BE2C (cell line): ENCODE measurements around the gene HOMER2.
A peak's percentile ranks its signal among the peaks of the same experiment; 100 is the strongest.

ENCODE experiments used
- DNase-seq: peaks from one replicate; pipeline ENCODE4 v3.0.0-alpha.2; 2020
- H3K27me3 ChIP-seq: fragments of 250-450 bp; sonication (Bioruptor Pico); 2 replicates; pipeline ENCODE4 v1.5.1; 2020; ENCODE audit warnings: mild to moderate bottlenecking
- H3K36me3 ChIP-seq: fragments of 250-450 bp; sonication (Bioruptor Pico); 2 replicates; pipeline ENCODE4 v1.5.1; 2020; ENCODE audit warnings: mild to moderate bottlenecking
- H3K4me1 ChIP-seq: fragments of 250-450 bp; sonication (Bioruptor Pico); 2 replicates; pipeline ENCODE4 v1.5.1; 2020
- H3K4me3 ChIP-seq: 2 replicates; pipeline ENCODE4 v1.5.1; 2011; ENCODE audit warnings: low read depth, low read length
- H3K9me3 ChIP-seq: fragments of 250-450 bp; sonication (Bioruptor Pico); 2 replicates; pipeline ENCODE4 v1.5.1; 2020
- CTCF ChIP-seq: IDR thresholded peaks from 2 replicates; pipeline ENCODE4 v1.5.1; 2012; ENCODE audit warnings: mild to moderate bottlenecking, low read depth, low read length

HOMER2 gene

GRCh38 chr15:82993144-82993543, 40.6 kb upstream of the HOMER2 start:
- no peak for DNase-seq
- no peaks in the 10 kb centered on the region for H3K27me3 ChIP-seq
- no peak for TF ChIP-seq CTCF
- H3K9me3 ChIP-seq = no peaks in the 10 kb centered on the region
- H3K36me3 ChIP-seq = peaks cover 23% of the 10 kb centered on the region
- H3K4me1 ChIP-seq = no peaks in the 10 kb centered on the region
- no peak overlapping the region for H3K4me3 ChIP-seq

- H3K4me3 ChIP-seq = no peak overlapping the region
- no peak for DNase-seq
- H3K27me3 ChIP-seq = no peaks in the 10 kb centered on the region
These were observed 40.0 kb upstream of the HOMER2 start for GRCh38 chr15:82992436-82992998.

GRCh38 chr15:82986442-82986780, 33.9 kb upstream of the HOMER2 start:
- H3K9me3 ChIP-seq = no peaks in the 10 kb centered on the region
- no peaks in the 10 kb centered on the region for H3K27me3 ChIP-seq
- TF ChIP-seq CTCF = no peak
- peak overlapping the region; percentile 78 for H3K4me3 ChIP-seq
- no peak for DNase-seq
- H3K36me3 ChIP-seq = peaks cover 24% of the 10 kb centered on the region
- no peaks in the 10 kb centered on the region; the same call in 1 of the 2 replicates for H3K4me1 ChIP-seq

More at GRCh38 chr15:82992436-82992998, 40.0 kb upstream of the HOMER2 start:
- TF ChIP-seq CTCF = no peak
- H3K4me1 ChIP-seq = no peaks in the 10 kb centered on the region
- peaks cover 24% of the 10 kb centered on the region for H3K36me3 ChIP-seq
- no peaks in the 10 kb centered on the region for H3K9me3 ChIP-seq

- DNase-seq = peak; percentile 94
- no peak for TF ChIP-seq CTCF
- no peaks in the 10 kb centered on the region for H3K27me3 ChIP-seq
These were observed 33.3 kb upstream of the HOMER2 start, which contains the start of gene RAMAC for GRCh38 chr15:82985688-82986441. Gene RAMAC, plus strand, starts transcription at chr15:82986210. Its CDS starts 2,809 bp downstream, at chr15:82989019.

GRCh38 chr15:82980981-82981380, 28.5 kb upstream of the HOMER2 start:
- no peak for TF ChIP-seq CTCF
- no peaks in the 10 kb centered on the region for H3K4me1 ChIP-seq
- no peaks in the 10 kb centered on the region for H3K27me3 ChIP-seq
- H3K4me3 ChIP-seq = no peak overlapping the region
- H3K36me3 ChIP-seq = no peaks in the 10 kb centered on the region
- H3K9me3 ChIP-seq = no peaks in the 10 kb centered on the region
- no peak for DNase-seq

More at GRCh38 chr15:82985688-82986441, 33.3 kb upstream of the HOMER2 start, which contains the start of gene RAMAC:
- Histone ChIP-seq H3K4me3 (peak within 1 kb of the TSS; percentile 78), H3K36me3 (peaks cover 18% of the 10 kb centered on the region), H3K9me3 (no peaks in the 10 kb centered on the region), H3K4me1 (no peaks in the 10 kb centered on the region; the same call in 1 of the 2 replicates)

- Histone ChIP-seq H3K27me3 (no peaks in the 10 kb centered on the region), H3K4me1 (no peaks in the 10 kb centered on the region), H3K4me3 (no peak overlapping the region), H3K36me3 (no peaks in the 10 kb centered on the region), H3K9me3 (no peaks in the 10 kb centered on the region)
- no peak for TF ChIP-seq CTCF
- no peak for DNase-seq
These were observed 27.2 kb upstream of the HOMER2 start for GRCh38 chr15:82979726-82980125.
